Activated T-helper 1 cell treated with anti-CD3 and anti-CD28 coated beads, Interleukin-12 subunit alpha, Interleukin-12 subunit beta, Interleukin-2, Interleukin-4 antibody, amounts not matched to agents 30 ng/mL and 10 ng/mL and 1 ng/mL, durations not matched to agents 14 hours and 24 hours and 36 hours (primary cell): ENCODE results near the gene CYP2E1. TPM values are rescaled to one million over a fixed set of nuclear protein-coding genes. Genes with fewer than 3 reads are reported as not detected.
"Not testable (repeated sequence)": the region's sequence is repeated elsewhere in the genome, so short reads cannot be mapped to it uniquely, and the experiment has no call there.

Experiments
- DNase-seq: peaks from one replicate; pipeline ENCODE4 v3.0.0; 2021; ENCODE audit warnings: low spot score
- H3K27ac Mint-ChIP-seq: one replicate; pipeline ENCODE4 v1.8.0; 2021; ENCODE audit warnings: mild to moderate bottlenecking, mixed read lengths
- H3K27me3 Mint-ChIP-seq: one replicate; pipeline ENCODE4 v1.8.0; 2022; ENCODE audit warnings: mild to moderate bottlenecking, moderate library complexity, mixed read lengths; ENCODE audit not compliant: insufficient read depth
- H3K36me3 Mint-ChIP-seq: one replicate; pipeline ENCODE4 v1.8.0; 2021; ENCODE audit warnings: low read depth, mixed read lengths
- H3K4me1 Mint-ChIP-seq: one replicate; pipeline ENCODE4 v1.8.0; 2021; ENCODE audit warnings: low read depth, mixed read lengths
- H3K4me3 Mint-ChIP-seq: one replicate; pipeline ENCODE4 v1.8.0; 2021; ENCODE audit warnings: mild to moderate bottlenecking, moderate library complexity, mixed read lengths
- H3K9me3 Mint-ChIP-seq: one replicate; pipeline ENCODE4 v1.8.0; 2021; ENCODE audit warnings: mixed read lengths
- intact Hi-C: fragments of 100-400 bp; cut with micrococcal nuclease; formaldehyde crosslinking; loops from one replicate; pipeline ENCODE4 v1.15.1; 2024
- total RNA-seq: library from RNA; stranded (reverse); gene quantifications from 2 replicates; pipeline ENCODE4 v1.2.3, GENCODE V29; 2022

CYP2E1 gene
- total RNA-seq, 1 donor from 2014 or later, result 0.52 TPM

GRCh38 chr10:133567609-133568286 is 40.6 kb downstream of the CYP2E1 start:
- Mint-ChIP-seq H3K4me3 (no peak overlapping the region), H3K4me1 (no peaks in the 10 kb centered on the region), H3K27ac (no peak overlapping the region), H3K27me3 (no peaks in the 10 kb centered on the region), H3K9me3 (peaks cover 11% of the 10 kb centered on the region), H3K36me3 (no peaks in the 10 kb centered on the region)
- no peak for DNase-seq
- intact Hi-C loops, result no loop called here

- no peaks in the 10 kb centered on the region for H3K4me1 Mint-ChIP-seq
- no peaks in the 10 kb centered on the region for H3K27me3 Mint-ChIP-seq
- no peaks in the 10 kb centered on the region for H3K36me3 Mint-ChIP-seq
- DNase-seq, result no peak
- intact Hi-C loops, result no loop called here
- H3K27ac Mint-ChIP-seq, result no peak overlapping the region
- H3K4me3 Mint-ChIP-seq, result no peak overlapping the region
- H3K9me3 Mint-ChIP-seq, result peaks cover 16% of the 10 kb centered on the region
These were observed 41.1 kb downstream of the CYP2E1 start for GRCh38 chr10:133568287-133568614.

GRCh38 chr10:133568831-133569527 is 41.8 kb downstream of the CYP2E1 start:
- H3K27ac Mint-ChIP-seq, H3K4me3 Mint-ChIP-seq, H3K4me1 Mint-ChIP-seq, H3K36me3 Mint-ChIP-seq, DNase-seq, H3K27me3 Mint-ChIP-seq, intact Hi-C loops: not testable (repeated sequence)
- peaks cover 23% of the 10 kb centered on the region for H3K9me3 Mint-ChIP-seq

GRCh38 chr10:133569801-133570200 is 42.6 kb downstream of the CYP2E1 start:
- H3K27ac Mint-ChIP-seq, H3K36me3 Mint-ChIP-seq, H3K4me1 Mint-ChIP-seq, H3K4me3 Mint-ChIP-seq, H3K27me3 Mint-ChIP-seq, intact Hi-C loops, DNase-seq: not testable (repeated sequence)
- peaks cover 18% of the 10 kb centered on the region for H3K9me3 Mint-ChIP-seq

- H3K4me3 Mint-ChIP-seq, H3K27me3 Mint-ChIP-seq, DNase-seq, H3K36me3 Mint-ChIP-seq, intact Hi-C loops, H3K4me1 Mint-ChIP-seq, H3K27ac Mint-ChIP-seq: not testable (repeated sequence)
- H3K9me3 Mint-ChIP-seq, result peaks cover 12% of the 10 kb centered on the region
These were observed 44.9 kb downstream of the CYP2E1 start for GRCh38 chr10:133572055-133572454.

- DNase-seq, H3K27ac Mint-ChIP-seq, H3K27me3 Mint-ChIP-seq, H3K36me3 Mint-ChIP-seq, intact Hi-C loops, H3K4me3 Mint-ChIP-seq, H3K4me1 Mint-ChIP-seq: not testable (repeated sequence)
- peaks cover 12% of the 10 kb centered on the region for H3K9me3 Mint-ChIP-seq
These were observed 46.3 kb downstream of the CYP2E1 start for GRCh38 chr10:133573460-133573859.

- H3K4me3 Mint-ChIP-seq, H3K36me3 Mint-ChIP-seq, H3K27ac Mint-ChIP-seq, H3K4me1 Mint-ChIP-seq, DNase-seq, H3K27me3 Mint-ChIP-seq, intact Hi-C loops: not testable (repeated sequence)
- peaks cover 12% of the 10 kb centered on the region for H3K9me3 Mint-ChIP-seq
These were observed 49.9 kb downstream of the CYP2E1 start for GRCh38 chr10:133577037-133577436.

Other genes with a start within 250 kb of the CYP2E1 start
- 57.6 and 65.0 TPM in 2 replicates for gene TUBGCP2, start 218.5 kb upstream of the CYP2E1 start, total RNA-seq
- gene ZNF511, start 218.4 kb upstream of the CYP2E1 start, total RNA-seq, result 69.6 and 76.3 TPM in 2 replicates
- gene CALY, start 190.5 kb upstream of the CYP2E1 start, total RNA-seq, result not detected in 2 replicates
- not detected in 2 replicates for gene PRAP1, start 180.0 kb upstream of the CYP2E1 start, total RNA-seq
- gene FUOM, start 169.3 kb upstream of the CYP2E1 start, total RNA-seq, result 45.4 and 51.8 TPM in 2 replicates
- gene ECHS1, start 154.0 kb upstream of the CYP2E1 start, total RNA-seq, result 69.3 and 69.6 TPM in 2 replicates
- gene PAOX, start 148.1 kb upstream of the CYP2E1 start, total RNA-seq, result 6.6 and 7.5 TPM in 2 replicates
- 64.9 and 67.9 TPM in 2 replicates for gene MTG1, start 133.2 kb upstream of the CYP2E1 start, total RNA-seq
- gene SPRN, start 102.7 kb upstream of the CYP2E1 start, total RNA-seq, result not detected in 2 replicates
- gene SCART1, start 73.4 kb upstream of the CYP2E1 start, total RNA-seq, result 1.2 and 1.5 TPM in 2 replicates
- 0.24 and 0.34 TPM in 2 replicates for gene SYCE1, start 38.2 kb downstream of the CYP2E1 start, total RNA-seq
- gene FRG2B, start 99.4 kb downstream of the CYP2E1 start, total RNA-seq, result 0.20 and 0.21 TPM in 2 replicates